ENCODE data around the gene PFN2. TPM values are rescaled to one million over a fixed set of nuclear protein-coding genes. Genes with fewer than 3 reads are reported as not detected.
A peak's percentile ranks its signal among the peaks of the same experiment; 100 is the strongest.

The PFN2 gene
- total and polyA plus RNA-seq, 10 donors: 11.4 to 21.9 (median 17.8) TPM

GRCh38 chr3:149936812-149937230 is 33.9 kb downstream of the PFN2 start:
- peaks cover 0 to 9% (median 6%) of the 10 kb centered on the region in 8 donors for H3K9me3 ChIP-seq
- H3K36me3 ChIP-seq: peaks cover 0 to 50% (median 10%) of the 10 kb centered on the region in 6 donors
- H3K27me3 ChIP-seq (replicated peaks in 1 of 7): no peaks in the 10 kb centered on the region
- no peak for DNase-seq
- H3K4me3 ChIP-seq: no peak overlapping the region
- H3K4me1 ChIP-seq: peaks cover 0 to 26% (median 6%) of the 10 kb centered on the region in 6 donors
- intact Hi-C loops (cut with DNase I; ENCODE audit: low total_unique reads): no loop called here
- no peak for TF ChIP-seq POLR2A (IDR thresholded peaks at IDR 0.05)
- peak in 1 of 3 donors; percentile 30 for TF ChIP-seq POLR2AphosphoS5 (IDR thresholded peaks at IDR 0.05)
- peak in 10 of 11 experiments; percentile 43 to 75 (median 62) for TF ChIP-seq CTCF (IDR thresholded peaks at IDR 0.05 in 8 of 11, conservative IDR thresholded peaks at IDR 0.05 in 3 of 11)
- WGBS, 5 donors: 55 to 68% (median 58%) methylated on average over 7 of the region's 7 CpGs
- H3K27ac ChIP-seq: no peak overlapping the region

- Histone ChIP-seq H3K27ac (no peak overlapping the region), H3K36me3 (peaks cover 0 to 49% (median 12%) of the 10 kb centered on the region in 6 donors), H3K4me3 (no peak overlapping the region), H3K27me3 (replicated peaks in 1 of 7) (no peaks in the 10 kb centered on the region), H3K9me3 (peaks cover 0 to 9% (median 6%) of the 10 kb centered on the region in 8 donors), H3K4me1 (peaks cover 0 to 26% (median 5%) of the 10 kb centered on the region in 6 donors)
- TF ChIP-seq POLR2AphosphoS5 (IDR thresholded peaks at IDR 0.05) (no peak), CTCF (IDR thresholded peaks at IDR 0.05 in 8 of 11, conservative IDR thresholded peaks at IDR 0.05 in 3 of 11) (no peak), POLR2A (IDR thresholded peaks at IDR 0.05) (no peak)
- intact Hi-C loops (cut with DNase I; ENCODE audit: low total_unique reads): no loop called here
- DNase-seq: no peak
These were observed 36.2 kb downstream of the PFN2 start for GRCh38 chr3:149934524-149934923.

- Histone ChIP-seq H3K9me3 (peaks cover 0 to 9% (median 6%) of the 10 kb centered on the region in 8 donors), H3K27me3 (replicated peaks in 1 of 7) (no peaks in the 10 kb centered on the region), H3K36me3 (peaks cover 0 to 49% (median 12%) of the 10 kb centered on the region in 6 donors), H3K27ac (no peak overlapping the region), H3K4me1 (peaks cover 0 to 26% (median 5%) of the 10 kb centered on the region in 6 donors), H3K4me3 (no peak overlapping the region)
- DNase-seq: no peak
- intact Hi-C loops (cut with DNase I; ENCODE audit: low total_unique reads): no loop called here
- TF ChIP-seq CTCF (IDR thresholded peaks at IDR 0.05 in 8 of 11, conservative IDR thresholded peaks at IDR 0.05 in 3 of 11) (no peak), POLR2AphosphoS5 (IDR thresholded peaks at IDR 0.05) (no peak), POLR2A (IDR thresholded peaks at IDR 0.05) (no peak)
These were observed 36.8 kb downstream of the PFN2 start for GRCh38 chr3:149933858-149934257.

GRCh38 chr3:149933008-149933407 is 37.7 kb downstream of the PFN2 start:
- Histone ChIP-seq H3K4me1 (peaks cover 0 to 26% (median 5%) of the 10 kb centered on the region in 6 donors), H3K36me3 (peaks cover 0 to 51% (median 13%) of the 10 kb centered on the region in 6 donors), H3K27me3 (replicated peaks in 1 of 7) (no peaks in the 10 kb centered on the region), H3K27ac (no peak overlapping the region), H3K9me3 (peaks cover 0 to 11% (median 7%) of the 10 kb centered on the region in 8 donors), H3K4me3 (no peak overlapping the region)
- 92 to 100% (median 100%) methylated on average over 1 of the region's 1 CpG for WGBS, 5 donors
- DNase-seq: no peak
- intact Hi-C loops (cut with DNase I; ENCODE audit: low total_unique reads): no loop called here
- TF ChIP-seq CTCF (IDR thresholded peaks at IDR 0.05 in 8 of 11, conservative IDR thresholded peaks at IDR 0.05 in 3 of 11): no peak
- no peak for TF ChIP-seq POLR2AphosphoS5 (IDR thresholded peaks at IDR 0.05)
- TF ChIP-seq POLR2A (IDR thresholded peaks at IDR 0.05): no peak
